ENCODE measurements around the gene ZBTB34.
"Not testable (repeated sequence)": the region's sequence is repeated elsewhere in the genome, so short reads cannot be mapped to it uniquely, and the experiment has no call there.

The ZBTB34 gene, protein sequence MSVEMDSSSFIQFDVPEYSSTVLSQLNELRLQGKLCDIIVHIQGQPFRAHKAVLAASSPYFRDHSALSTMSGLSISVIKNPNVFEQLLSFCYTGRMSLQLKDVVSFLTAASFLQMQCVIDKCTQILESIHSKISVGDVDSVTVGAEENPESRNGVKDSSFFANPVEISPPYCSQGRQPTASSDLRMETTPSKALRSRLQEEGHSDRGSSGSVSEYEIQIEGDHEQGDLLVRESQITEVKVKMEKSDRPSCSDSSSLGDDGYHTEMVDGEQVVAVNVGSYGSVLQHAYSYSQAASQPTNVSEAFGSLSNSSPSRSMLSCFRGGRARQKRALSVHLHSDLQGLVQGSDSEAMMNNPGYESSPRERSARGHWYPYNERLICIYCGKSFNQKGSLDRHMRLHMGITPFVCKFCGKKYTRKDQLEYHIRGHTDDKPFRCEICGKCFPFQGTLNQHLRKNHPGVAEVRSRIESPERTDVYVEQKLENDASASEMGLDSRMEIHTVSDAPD

DNA sequence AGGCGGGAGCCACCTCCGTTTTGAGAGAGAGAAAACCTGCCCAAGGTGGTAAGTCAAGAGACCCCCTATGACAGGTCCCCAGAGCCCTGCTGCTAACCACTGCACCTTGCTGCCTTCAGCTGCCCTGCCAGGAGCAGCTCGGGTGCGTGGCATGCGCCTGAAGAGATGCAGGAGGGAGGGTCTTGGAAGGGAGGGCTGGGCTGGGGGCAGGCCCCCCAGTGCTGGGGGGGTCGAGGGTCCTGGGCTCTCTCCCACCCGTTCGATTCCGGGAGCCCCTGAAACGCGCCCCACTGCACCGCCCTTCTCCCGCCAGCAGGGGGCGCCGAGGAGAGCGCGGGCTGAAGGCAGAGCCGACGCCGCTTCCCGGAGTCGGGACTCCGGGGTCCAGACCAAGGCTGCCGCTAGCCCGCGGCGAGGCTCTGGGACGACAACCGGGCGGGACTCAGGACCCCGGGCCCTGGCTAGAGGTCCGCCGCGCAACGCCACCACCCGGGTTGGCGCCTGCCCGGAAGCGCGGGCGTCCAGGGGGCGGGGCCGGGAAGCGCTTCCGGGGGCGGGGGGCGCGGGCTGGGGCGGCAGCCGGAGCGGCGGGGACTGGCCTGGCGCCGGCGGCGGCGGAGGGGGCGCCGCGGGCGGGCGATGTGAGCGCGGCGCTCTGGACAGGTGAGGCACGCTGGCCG lies at the start of gene ZBTB34:
Gene ZBTB34 (plus strand): TSS at position 563 of the 680 bp plus-strand sequence. CDS start 18,761 bp downstream, outside the sequence.
- Histone ChIP-seq H3K27ac (ENCODE audit: low read length) (peak within 1 kb of the TSS; percentile 69), H3K9me3 (ENCODE audit: insufficient read depth, low read length) (no peaks in the 10 kb centered on the region), H3K4me3 (ENCODE audit: low read length) (peak within 1 kb of the TSS; percentile 95), H3K4me2 (ENCODE audit: low read length) (peak within 1 kb of the TSS; percentile 100), H4K20me1 (ENCODE audit: insufficient read depth, low read length) (peaks cover 19% of the 10 kb centered on the region; the same call in 1 of the 2 replicates), H3K36me3 (replicated peaks; ENCODE audit: low read depth, low read length) (peaks cover 9% of the 10 kb centered on the region), H2AFZ (ENCODE audit: low read depth, low read length) (peak within 1 kb of the TSS; percentile 98), H3K4me1 (ENCODE audit: low read length) (peaks cover 24% of the 10 kb centered on the region), H3K9ac (ENCODE audit: low read length) (peak within 1 kb of the TSS; percentile 80), H3K79me2 (ENCODE audit: low read length) (peaks cover 23% of the 10 kb centered on the region), H3K27me3 (ENCODE audit: low read depth, low read length) (peaks cover 19% of the 10 kb centered on the region)
- peak; percentile 95 for TF ChIP-seq CTCF (IDR thresholded peaks at IDR 0.05; ENCODE audit: low read depth, low read length)
- TF ChIP-seq EZH2phosphoT487 (IDR thresholded peaks at IDR 0.05; ENCODE audit: low read depth), result no peak

GRCh38 chr9:126813072-126813471 lies 47.4 kb upstream of the ZBTB34 start:
- H3K79me2 ChIP-seq (ENCODE audit: low read length), result peaks cover 31% of the 10 kb centered on the region
- no peak overlapping the region for H2AFZ ChIP-seq (ENCODE audit: low read depth, low read length)
- peaks cover 2% of the 10 kb centered on the region; the same call in 1 of the 2 replicates for H3K9me3 ChIP-seq (ENCODE audit: insufficient read depth, low read length)
- H3K4me1 ChIP-seq (ENCODE audit: low read length), result no peaks in the 10 kb centered on the region
- H4K20me1 ChIP-seq (ENCODE audit: insufficient read depth, low read length), result no peaks in the 10 kb centered on the region
- TF ChIP-seq CTCF (IDR thresholded peaks at IDR 0.05; ENCODE audit: low read depth, low read length), result no peak
- no peak for TF ChIP-seq EZH2phosphoT487 (IDR thresholded peaks at IDR 0.05; ENCODE audit: low read depth)
- H3K36me3 ChIP-seq (replicated peaks; ENCODE audit: low read depth, low read length), result peaks cover 45% of the 10 kb centered on the region
- H3K27ac ChIP-seq (ENCODE audit: low read length), result no peak overlapping the region
- H3K27me3 ChIP-seq (ENCODE audit: low read depth, low read length), result no peaks in the 10 kb centered on the region
- H3K9ac ChIP-seq (ENCODE audit: low read length), result no peak overlapping the region
- H3K4me3 ChIP-seq (ENCODE audit: low read length), result no peak overlapping the region
- no peak overlapping the region for H3K4me2 ChIP-seq (ENCODE audit: low read length)

GRCh38 chr9:126814091-126814490 lies 46.3 kb upstream of the ZBTB34 start:
- TF ChIP-seq EZH2phosphoT487 (IDR thresholded peaks at IDR 0.05; ENCODE audit: low read depth) (no peak), CTCF (IDR thresholded peaks at IDR 0.05; ENCODE audit: low read depth, low read length) (no peak)
- Histone ChIP-seq H4K20me1 (ENCODE audit: insufficient read depth, low read length) (no peaks in the 10 kb centered on the region), H3K4me1 (ENCODE audit: low read length) (peaks cover 4% of the 10 kb centered on the region), H2AFZ (ENCODE audit: low read depth, low read length) (no peak overlapping the region), H3K27me3 (ENCODE audit: low read depth, low read length) (no peaks in the 10 kb centered on the region), H3K36me3 (replicated peaks; ENCODE audit: low read depth, low read length) (peaks cover 54% of the 10 kb centered on the region), H3K9me3 (ENCODE audit: insufficient read depth, low read length) (peaks cover 8% of the 10 kb centered on the region; the same call in 1 of the 2 replicates), H3K27ac (ENCODE audit: low read length) (no peak overlapping the region), H3K4me2 (ENCODE audit: low read length) (no peak overlapping the region), H3K4me3 (ENCODE audit: low read length) (no peak overlapping the region), H3K79me2 (ENCODE audit: low read length) (peaks cover 32% of the 10 kb centered on the region), H3K9ac (ENCODE audit: low read length) (no peak overlapping the region)

- not testable (repeated sequence) for H3K4me3 ChIP-seq (ENCODE audit: low read length); H2AFZ ChIP-seq (ENCODE audit: low read depth, low read length); H3K27me3 ChIP-seq (ENCODE audit: low read depth, low read length); H3K4me2 ChIP-seq (ENCODE audit: low read length); H4K20me1 ChIP-seq (ENCODE audit: insufficient read depth, low read length); H3K9ac ChIP-seq (ENCODE audit: low read length); H3K27ac ChIP-seq (ENCODE audit: low read length)
- peaks cover 36% of the 10 kb centered on the region for H3K79me2 ChIP-seq (ENCODE audit: low read length)
- H3K4me1 ChIP-seq (ENCODE audit: low read length), result peaks cover 15% of the 10 kb centered on the region
- H3K9me3 ChIP-seq (ENCODE audit: insufficient read depth, low read length), result peaks cover 17% of the 10 kb centered on the region; the same call in 1 of the 2 replicates
- H3K36me3 ChIP-seq (replicated peaks; ENCODE audit: low read depth, low read length), result peaks cover 59% of the 10 kb centered on the region
These were observed 42.8 kb upstream of the ZBTB34 start for GRCh38 chr9:126817615-126818014.

Data from OCI-LY3 (cell line).